GM12892 (cell line): ENCODE measurements around the gene PIEZO1.

Experiments
- POLR2A ChIP-seq: IDR thresholded peaks from 2 replicates; pipeline ENCODE4 v1.6.1; 2011; ENCODE audit warnings: low read depth, low read length, control low read depth
- POLR2AphosphoS5 ChIP-seq: IDR thresholded peaks from 2 replicates; pipeline ENCODE4 v1.6.1; 2011; ENCODE audit warnings: low read depth, low read length, control low read depth
- TAF1 ChIP-seq: IDR thresholded peaks from 2 replicates; pipeline ENCODE4 v1.6.1; 2011; ENCODE audit warnings: low read depth, mild to moderate bottlenecking, control low read depth, low read length, borderline replicate concordance

DNA sequence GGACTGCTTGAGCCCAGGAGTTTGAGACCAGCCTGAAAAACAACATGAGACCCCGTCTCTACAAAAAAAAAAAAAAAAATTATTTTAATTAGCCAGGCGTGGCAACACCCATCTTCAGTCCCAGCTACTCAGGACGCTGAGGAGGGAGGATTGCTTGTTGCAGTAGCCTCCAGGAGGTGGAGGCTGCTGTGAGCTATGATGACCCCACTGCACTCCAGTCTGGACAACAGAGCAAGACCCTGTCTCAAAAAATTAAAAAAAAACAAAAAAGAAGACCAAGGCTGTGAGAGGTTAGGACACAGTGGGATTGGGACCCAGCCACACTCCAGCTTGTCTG, 97.4 kb downstream of the PIEZO1 start:
- TF ChIP-seq POLR2A (no peak), POLR2AphosphoS5 (no peak), TAF1 (no peak)
